GM10266 (cell line): ENCODE measurements around the gene ZNF821.
A peak's percentile ranks its signal among the peaks of the same experiment; 100 is the strongest.

Experiments
- DNase-seq: peaks from one replicate; pipeline ENCODE4 v3.0.0; 2012; ENCODE audit errors: extremely low spot score
- TF ChIP-seq, protein P1 (sequence below): IDR thresholded peaks from 2 replicates; pipeline ENCODE4 v1.5.1; 2012; ENCODE audit warnings: mild to moderate bottlenecking, low read depth; ENCODE audit not compliant: control insufficient read depth, insufficient read depth; ENCODE audit errors: missing control alignments

ZNF821 gene

GRCh38 chr16:71883849-71884638, at the start of gene ZNF821:
Gene ZNF821, minus strand, starts transcription at chr16:71884182. Its CDS starts 4,236 bp downstream, at chr16:71879946.
- TF ChIP-seq, protein P1, sequence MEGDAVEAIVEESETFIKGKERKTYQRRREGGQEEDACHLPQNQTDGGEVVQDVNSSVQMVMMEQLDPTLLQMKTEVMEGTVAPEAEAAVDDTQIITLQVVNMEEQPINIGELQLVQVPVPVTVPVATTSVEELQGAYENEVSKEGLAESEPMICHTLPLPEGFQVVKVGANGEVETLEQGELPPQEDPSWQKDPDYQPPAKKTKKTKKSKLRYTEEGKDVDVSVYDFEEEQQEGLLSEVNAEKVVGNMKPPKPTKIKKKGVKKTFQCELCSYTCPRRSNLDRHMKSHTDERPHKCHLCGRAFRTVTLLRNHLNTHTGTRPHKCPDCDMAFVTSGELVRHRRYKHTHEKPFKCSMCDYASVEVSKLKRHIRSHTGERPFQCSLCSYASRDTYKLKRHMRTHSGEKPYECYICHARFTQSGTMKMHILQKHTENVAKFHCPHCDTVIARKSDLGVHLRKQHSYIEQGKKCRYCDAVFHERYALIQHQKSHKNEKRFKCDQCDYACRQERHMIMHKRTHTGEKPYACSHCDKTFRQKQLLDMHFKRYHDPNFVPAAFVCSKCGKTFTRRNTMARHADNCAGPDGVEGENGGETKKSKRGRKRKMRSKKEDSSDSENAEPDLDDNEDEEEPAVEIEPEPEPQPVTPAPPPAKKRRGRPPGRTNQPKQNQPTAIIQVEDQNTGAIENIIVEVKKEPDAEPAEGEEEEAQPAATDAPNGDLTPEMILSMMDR: no peak
- DNase-seq: peak; percentile 92

- DNase-seq: no peak
- TF ChIP-seq, protein P1: no peak
Measured at GRCh38 chr16:71933017-71933416, 49.0 kb upstream of the ZNF821 start.

DNA sequence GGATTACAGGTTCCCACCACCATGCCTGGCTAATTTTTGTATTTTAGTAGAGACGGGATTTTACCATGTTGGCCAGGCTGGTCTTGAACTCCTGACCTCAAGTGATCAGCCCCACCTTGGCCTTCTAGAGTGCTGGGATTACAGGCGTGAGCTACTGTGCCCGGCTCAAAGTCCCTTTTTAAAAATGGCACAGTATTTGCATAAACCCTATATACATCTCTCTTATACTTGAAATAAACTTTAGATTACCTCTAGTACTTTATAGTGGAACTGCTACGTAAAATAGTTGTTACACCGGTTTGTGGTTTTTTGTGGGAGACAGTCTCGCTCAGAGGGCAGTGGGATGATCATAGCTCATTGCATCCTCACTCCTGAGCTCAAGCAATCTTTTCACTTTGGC, 47.6 kb upstream of the ZNF821 start:
- TF ChIP-seq, protein P1: no peak
- no peak for DNase-seq

GRCh38 chr16:71931001-71931400, 47.0 kb upstream of the ZNF821 start:
- TF ChIP-seq, protein P1: no peak
- DNase-seq: no peak

- TF ChIP-seq, protein P1: no peak
- no peak for DNase-seq
Measured at GRCh38 chr16:71930013-71930563, 46.1 kb upstream of the ZNF821 start.

DNA sequence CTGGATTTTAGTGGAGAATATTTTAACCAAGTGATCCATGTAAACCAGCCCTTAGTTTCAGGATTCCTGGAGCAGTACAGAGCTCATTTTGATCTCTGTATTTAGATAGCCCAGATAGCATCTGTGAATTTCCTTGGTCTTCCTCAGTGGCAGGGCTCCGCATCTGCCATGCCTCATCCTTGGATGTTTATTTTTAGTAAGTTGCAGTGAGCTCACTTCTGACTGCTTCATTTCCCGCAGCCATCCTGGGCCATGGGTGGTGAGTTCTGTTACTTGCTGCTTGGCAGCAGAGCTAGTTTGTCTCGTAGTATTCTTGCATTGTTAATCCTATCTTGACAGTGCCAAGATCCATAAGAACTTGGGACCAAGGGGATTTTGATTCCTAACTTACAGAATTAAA, 45.1 kb upstream of the ZNF821 start:
- no peak for DNase-seq
- TF ChIP-seq, protein P1: no peak

DNA sequence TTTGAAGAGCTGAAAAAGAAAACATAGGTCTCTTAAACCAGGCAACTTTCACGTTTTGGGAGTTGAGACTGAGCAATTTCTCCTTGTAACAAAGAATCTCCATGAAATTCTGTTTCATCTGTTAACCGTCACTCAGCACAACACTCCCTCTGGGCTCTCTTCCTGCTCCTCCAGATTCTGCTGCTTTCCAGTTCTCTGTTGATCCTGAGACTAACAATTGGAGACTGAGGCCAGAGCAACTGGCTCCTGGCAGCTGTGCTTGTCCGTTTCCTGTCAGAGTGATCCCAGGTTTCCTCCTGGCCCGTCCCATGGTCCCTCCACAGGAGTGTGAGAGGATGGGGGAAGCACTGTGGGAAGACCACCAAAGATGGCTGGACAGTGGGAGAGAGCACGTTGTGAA, 43.8 kb upstream of the ZNF821 start:
- no peak for DNase-seq
- TF ChIP-seq, protein P1: no peak
